Astrocyte of the spinal cord (primary cell): ENCODE measurements around the gene DENND11.

Source experiments
- DNase-seq: peaks from one replicate; pipeline ENCODE4 v3.0.0; 2011; ENCODE audit warnings: low read depth, low spot score
- H3K4me3 ChIP-seq: 2 replicates; pipeline ENCODE4 v1.5.1; 2011; ENCODE audit warnings: low read depth, mild to moderate bottlenecking, low read length, moderate library complexity
- in situ Hi-C: cut with HindIII; loops from 2 replicates; pipeline ENCODE4 v1.10.0; 2017; ENCODE audit warnings: low sequenced_read_pairs
- TF ChIP-seq, protein P1 (sequence below): IDR thresholded peaks from 2 replicates; pipeline ENCODE4 v1.5.1; 2012; ENCODE audit warnings: low read depth, mild to moderate bottlenecking, low read length, inconsistent platforms

DENND11 gene

DNA sequence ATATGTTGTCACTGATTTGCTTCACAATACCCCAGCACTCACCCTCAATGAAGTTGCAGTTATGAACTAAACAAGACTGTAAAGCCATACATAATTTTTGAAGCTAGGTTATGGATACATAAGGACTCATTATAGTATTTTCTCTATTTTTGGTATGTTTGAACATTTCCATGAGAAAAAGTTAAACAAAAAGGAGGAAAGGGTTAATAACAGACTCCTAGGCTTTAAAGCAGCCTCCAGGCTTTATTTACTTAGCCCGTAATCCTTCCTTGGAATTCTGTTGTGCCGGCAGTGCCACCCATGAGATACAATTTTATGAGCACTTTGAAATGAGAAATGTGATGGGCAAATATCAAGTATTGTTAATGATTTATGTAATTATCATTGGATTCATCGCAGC is 2.1 kb upstream of the DENND11 start:
- in situ Hi-C loops, result no loop called here
- H3K4me3 ChIP-seq, result no peak overlapping the region
- TF ChIP-seq, protein P1, sequence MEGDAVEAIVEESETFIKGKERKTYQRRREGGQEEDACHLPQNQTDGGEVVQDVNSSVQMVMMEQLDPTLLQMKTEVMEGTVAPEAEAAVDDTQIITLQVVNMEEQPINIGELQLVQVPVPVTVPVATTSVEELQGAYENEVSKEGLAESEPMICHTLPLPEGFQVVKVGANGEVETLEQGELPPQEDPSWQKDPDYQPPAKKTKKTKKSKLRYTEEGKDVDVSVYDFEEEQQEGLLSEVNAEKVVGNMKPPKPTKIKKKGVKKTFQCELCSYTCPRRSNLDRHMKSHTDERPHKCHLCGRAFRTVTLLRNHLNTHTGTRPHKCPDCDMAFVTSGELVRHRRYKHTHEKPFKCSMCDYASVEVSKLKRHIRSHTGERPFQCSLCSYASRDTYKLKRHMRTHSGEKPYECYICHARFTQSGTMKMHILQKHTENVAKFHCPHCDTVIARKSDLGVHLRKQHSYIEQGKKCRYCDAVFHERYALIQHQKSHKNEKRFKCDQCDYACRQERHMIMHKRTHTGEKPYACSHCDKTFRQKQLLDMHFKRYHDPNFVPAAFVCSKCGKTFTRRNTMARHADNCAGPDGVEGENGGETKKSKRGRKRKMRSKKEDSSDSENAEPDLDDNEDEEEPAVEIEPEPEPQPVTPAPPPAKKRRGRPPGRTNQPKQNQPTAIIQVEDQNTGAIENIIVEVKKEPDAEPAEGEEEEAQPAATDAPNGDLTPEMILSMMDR, result no peak
- DNase-seq, result no peak

DNA sequence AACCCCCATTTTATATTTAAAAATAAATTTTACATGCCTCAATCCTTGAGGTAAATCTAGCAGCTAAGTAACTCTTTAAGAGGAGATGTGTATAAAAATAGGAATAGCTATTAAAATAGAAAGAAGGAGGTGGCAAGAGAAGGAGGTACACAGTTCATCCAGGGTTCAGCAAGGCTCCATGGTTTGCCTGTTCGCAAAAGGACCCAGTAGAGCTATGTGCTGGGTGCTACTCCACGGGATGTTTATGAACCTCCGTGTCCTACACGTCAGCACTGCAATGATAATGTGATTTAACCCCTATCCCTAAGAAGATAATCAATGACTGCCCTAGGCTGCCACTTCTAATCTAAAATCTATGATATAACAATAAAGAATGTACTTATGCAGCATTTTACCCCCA is 926 bp upstream of the DENND11 start:
- in situ Hi-C loops, result no loop called here
- no peak for DNase-seq
- H3K4me3 ChIP-seq, result no peak overlapping the region
- TF ChIP-seq, protein P1, result no peak

DNA sequence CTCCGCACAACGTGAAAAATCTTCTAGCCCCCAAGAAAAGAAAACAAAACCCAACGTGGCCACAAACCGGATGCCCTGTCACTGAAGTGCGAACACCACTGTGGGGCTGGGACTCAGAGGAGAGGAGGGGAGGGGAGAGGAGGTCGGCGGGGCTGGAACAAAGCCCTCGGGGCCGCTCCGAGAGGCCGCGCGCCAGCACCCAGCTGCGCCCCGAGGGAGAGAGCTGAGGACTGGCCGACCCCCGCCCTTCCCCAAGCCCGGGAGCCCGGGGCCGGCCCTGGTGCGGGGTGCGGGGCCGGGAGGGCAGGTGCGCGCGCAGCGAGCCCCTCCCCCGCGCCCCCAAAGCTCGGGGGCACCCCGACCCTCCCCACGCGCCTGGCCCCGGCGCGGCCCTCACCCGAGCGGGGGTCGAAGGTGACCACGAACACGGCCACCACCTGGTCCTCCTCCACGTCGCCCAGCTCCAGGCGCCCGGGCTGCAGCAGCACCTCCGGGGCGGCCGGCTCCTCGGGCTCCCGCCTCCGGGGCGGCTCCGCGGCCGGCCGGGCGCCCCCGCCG is 398 bp downstream of the DENND11 start:
- TF ChIP-seq, protein P1, result no peak
- peak overlapping the region; percentile 64 for H3K4me3 ChIP-seq
- no peak for DNase-seq
- in situ Hi-C loops, result no loop called here

DNA sequence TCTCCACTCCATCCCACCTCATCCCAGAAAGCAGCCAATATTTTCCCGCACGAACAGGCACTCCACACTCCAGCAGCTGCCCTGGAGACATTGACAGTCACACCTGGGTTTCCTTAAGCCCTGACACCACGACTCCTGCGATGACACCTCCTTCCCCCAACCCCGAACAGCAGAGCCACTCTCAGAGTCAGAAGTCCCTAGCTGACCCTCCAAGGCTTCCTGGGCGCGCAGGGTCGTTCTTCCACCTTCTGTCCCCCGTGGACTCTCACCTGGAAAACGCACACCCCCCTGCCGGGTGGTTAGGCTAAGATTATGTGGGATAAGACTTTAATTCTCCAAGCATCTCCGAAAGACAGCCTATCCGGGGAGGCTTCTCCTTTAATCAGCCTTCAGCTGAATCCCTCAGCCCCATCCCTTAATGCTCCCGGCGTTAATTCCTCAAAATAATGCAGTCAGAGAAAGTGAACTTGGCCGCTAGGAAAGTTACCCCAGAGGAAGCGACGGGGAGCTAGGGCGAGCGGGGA is 1.1 kb downstream of the DENND11 start:
- DNase-seq, result no peak
- in situ Hi-C loops, result no loop called here
- TF ChIP-seq, protein P1, result no peak
- peak overlapping the region; percentile 64 for H3K4me3 ChIP-seq

DNA sequence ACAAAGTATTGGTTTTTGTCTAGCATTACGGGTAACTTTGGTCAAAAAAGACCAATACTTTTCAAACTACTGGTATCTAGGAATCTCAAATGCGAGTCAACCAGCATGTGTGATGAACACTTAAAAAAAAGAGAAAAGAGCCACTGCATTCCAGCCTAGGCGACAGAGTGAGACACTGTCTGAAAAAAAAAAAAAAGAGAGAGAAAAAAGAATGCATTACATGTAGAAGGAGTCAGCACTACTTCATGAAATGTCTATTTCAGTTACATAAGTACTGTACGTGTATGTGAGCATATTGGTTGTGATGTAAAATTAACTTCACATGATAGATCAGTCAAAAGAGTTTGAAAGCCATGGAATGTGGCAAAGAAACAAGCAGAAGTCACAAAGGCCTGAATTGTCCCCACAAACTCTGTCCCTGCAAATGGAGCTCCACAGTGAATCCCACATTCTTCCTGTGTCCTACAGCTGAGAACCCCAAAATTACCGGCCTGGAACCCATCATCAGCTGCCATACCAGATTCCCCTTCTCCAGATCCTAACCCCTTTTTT is 1.6 kb downstream of the DENND11 start:
- TF ChIP-seq, protein P1, result no peak
- no peak for DNase-seq
- no peak overlapping the region for H3K4me3 ChIP-seq
- in situ Hi-C loops, result no loop called here

DNA sequence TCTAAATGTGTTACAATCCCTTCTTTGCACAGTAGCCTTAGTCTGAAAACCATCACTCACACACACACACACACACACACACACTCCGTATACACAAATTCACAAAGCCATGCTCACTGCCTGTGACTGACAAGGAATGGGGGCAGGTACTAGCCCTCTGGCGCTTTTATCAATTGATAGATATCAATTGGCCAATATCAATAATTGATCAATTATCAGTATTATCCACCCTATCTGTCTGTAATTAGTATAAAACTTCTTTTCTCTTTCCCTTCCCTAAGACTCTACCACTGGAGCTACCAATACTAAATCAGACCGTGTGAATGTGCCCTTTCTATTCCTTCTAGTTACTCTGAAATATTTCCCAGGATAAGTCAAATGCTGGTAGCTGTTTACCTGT is 2.1 kb downstream of the DENND11 start:
- DNase-seq, result no peak
- no peak overlapping the region for H3K4me3 ChIP-seq
- TF ChIP-seq, protein P1, result no peak
- in situ Hi-C loops, result no loop called here
